Memory B cell (primary cell): ENCODE data around the gene GRM5.
"Not testable (repeated sequence)": the region's sequence is repeated elsewhere in the genome, so short reads cannot be mapped to it uniquely, and the experiment has no call there.

Experiments used
- ATAC-seq: fragments of 150-1000 bp; cut with Tn5 transposase; 2 replicates; pipeline ENCODE4 v1.10.0; 2021; ENCODE audit warnings: low read depth, mild to moderate bottlenecking, moderate library complexity
- DNase-seq, 2 donors: peaks; one replicate each; pipeline ENCODE4 v3.0.0; 2022; ENCODE audit warnings: low spot score in 2 of 2
- H3K27ac Mint-ChIP-seq: one replicate; pipeline ENCODE4 v1.8.0; 2022; ENCODE audit warnings: mild to moderate bottlenecking, moderate library complexity, mixed read lengths
- H3K27me3 Mint-ChIP-seq: one replicate; pipeline ENCODE4 v1.8.0; 2022; ENCODE audit warnings: mixed read lengths
- H3K36me3 Mint-ChIP-seq: one replicate; pipeline ENCODE4 v1.8.0; 2022; ENCODE audit warnings: mild to moderate bottlenecking, mixed read lengths
- H3K4me1 Mint-ChIP-seq: one replicate; pipeline ENCODE4 v1.8.0; 2022; ENCODE audit warnings: mixed read lengths
- H3K4me3 Mint-ChIP-seq: one replicate; pipeline ENCODE4 v1.8.0; 2022; ENCODE audit warnings: mild to moderate bottlenecking, moderate library complexity, mixed read lengths
- H3K9me3 Mint-ChIP-seq: one replicate; pipeline ENCODE4 v1.8.0; 2022; ENCODE audit warnings: mixed read lengths

Gene GRM5

DNA sequence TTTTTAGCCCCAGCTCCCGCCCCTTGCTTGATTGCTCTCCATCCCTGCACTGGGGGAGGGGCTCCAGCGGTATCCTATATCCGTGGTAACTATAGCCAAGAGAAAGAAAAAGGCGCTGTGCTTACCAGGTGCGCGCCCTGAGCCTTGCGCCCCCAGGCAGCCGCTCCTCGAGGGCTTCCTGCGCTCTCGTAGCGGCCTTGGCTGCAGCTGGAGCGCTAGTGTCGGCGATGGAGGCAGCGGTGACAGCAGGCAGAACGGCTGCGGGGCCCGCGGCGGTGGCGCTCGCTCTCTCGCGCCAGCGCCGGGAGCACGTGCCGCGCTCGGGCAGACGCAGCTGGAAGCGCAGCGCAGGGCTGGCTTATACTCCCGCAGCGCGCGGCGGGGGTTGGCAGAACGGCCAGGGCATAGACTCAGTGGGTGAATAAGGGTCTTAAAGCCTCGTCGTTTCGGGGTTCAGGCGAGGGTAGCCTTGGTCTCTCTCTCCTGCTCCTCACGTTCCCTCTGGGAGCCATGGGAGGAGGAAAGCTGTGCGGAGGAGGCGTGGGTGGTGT lies at the start of gene GRM5:
Gene GRM5 (minus strand): TSS at position 332 of the 551 bp plus-strand sequence. CDS start 18,110 bp downstream, outside the sequence.
- H3K4me1 Mint-ChIP-seq, H3K36me3 Mint-ChIP-seq, H3K27me3 Mint-ChIP-seq, H3K4me3 Mint-ChIP-seq, ATAC-seq, H3K27ac Mint-ChIP-seq, DNase-seq, H3K9me3 Mint-ChIP-seq: not testable (repeated sequence)

DNA sequence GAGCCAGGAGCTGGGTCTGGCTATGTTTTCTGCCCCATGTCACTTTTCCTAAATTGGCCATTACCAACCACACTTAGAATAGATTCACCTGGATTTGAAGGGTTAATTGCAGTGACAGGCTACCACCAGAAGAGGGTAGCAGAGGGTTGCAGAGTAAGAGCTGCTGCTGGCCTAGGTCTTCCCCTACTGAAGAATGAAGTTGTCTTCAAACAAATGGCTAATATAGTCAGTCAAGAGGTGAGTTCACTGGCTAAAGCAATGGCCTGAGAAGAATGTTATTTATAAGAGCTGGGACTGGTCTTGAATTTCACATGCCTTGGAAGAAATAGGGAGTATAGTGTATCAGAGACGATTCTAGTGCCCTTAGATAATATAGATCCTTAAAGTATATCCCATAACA lies 32.2 kb upstream of the GRM5 start:
- not testable (repeated sequence) for H3K4me3 Mint-ChIP-seq, DNase-seq, H3K27ac Mint-ChIP-seq, H3K36me3 Mint-ChIP-seq, H3K9me3 Mint-ChIP-seq, ATAC-seq, H3K27me3 Mint-ChIP-seq, H3K4me1 Mint-ChIP-seq

GRCh38 chr11:89093806-89094205 lies 28.0 kb upstream of the GRM5 start:
- not testable (repeated sequence) for H3K4me3 Mint-ChIP-seq, H3K27ac Mint-ChIP-seq, H3K27me3 Mint-ChIP-seq, ATAC-seq, H3K4me1 Mint-ChIP-seq, H3K36me3 Mint-ChIP-seq, DNase-seq
- peaks cover 15% of the 10 kb centered on the region for H3K9me3 Mint-ChIP-seq

DNA sequence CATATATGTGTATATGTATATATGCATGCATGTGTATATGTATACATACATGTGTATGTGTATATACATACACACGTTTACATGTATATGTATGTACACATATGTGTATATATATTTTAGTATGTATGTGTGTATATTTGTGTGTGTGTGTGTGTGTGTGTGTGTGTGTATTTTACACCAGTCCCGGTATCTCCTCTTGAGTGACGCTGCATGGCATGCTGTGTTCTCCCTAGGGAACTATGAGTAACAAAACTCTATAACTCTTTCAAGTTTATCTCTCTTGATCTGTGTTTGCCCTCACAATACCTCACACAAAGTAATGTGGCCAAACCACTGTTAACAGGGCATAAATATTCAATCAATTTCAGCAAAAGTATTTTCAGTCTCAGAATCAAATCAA lies 19.2 kb upstream of the GRM5 start:
- ATAC-seq, H3K36me3 Mint-ChIP-seq, H3K4me1 Mint-ChIP-seq, H3K9me3 Mint-ChIP-seq, DNase-seq, H3K27me3 Mint-ChIP-seq, H3K4me3 Mint-ChIP-seq, H3K27ac Mint-ChIP-seq: not testable (repeated sequence)

DNA sequence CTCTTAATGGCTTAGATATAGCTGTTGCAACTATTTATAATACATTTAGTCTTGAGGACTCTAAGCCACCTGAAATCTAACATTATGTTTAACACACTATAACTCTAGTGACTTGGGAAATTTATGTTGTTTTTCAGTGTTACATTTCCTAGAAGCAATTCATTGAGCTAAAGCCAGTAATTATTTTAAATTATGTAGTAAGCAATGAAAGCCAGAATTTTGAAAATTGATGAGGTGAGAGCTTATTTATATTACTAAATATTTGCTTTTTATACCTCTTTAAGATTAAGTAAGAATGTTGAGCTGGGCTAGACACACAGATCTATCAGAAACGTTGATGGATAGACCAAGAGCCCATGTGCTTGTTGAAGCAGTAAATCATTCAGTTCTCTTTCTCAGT lies 5.1 kb upstream of the GRM5 start:
- H3K9me3 Mint-ChIP-seq, H3K27me3 Mint-ChIP-seq, DNase-seq, H3K4me1 Mint-ChIP-seq, H3K36me3 Mint-ChIP-seq, H3K4me3 Mint-ChIP-seq, H3K27ac Mint-ChIP-seq, ATAC-seq: not testable (repeated sequence)

DNA sequence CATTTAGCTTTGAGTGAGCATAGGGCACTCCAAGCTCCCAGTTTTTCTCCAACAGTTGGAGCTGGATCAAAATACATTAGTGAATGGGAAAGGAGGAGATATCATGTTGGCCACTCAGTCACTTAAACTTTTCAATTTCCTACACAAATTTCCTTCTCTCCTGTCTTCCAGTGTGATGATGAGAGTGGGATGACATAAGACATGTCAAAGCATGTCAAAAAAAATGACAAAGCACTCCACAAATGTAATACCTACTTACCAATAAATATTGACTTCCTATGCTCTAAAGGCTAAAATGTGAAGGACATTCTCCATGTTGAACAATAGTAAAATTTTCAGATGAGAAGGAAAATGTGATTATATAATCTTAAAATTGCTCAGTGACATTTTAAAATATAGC lies 1.5 kb upstream of the GRM5 start:
- H3K27me3 Mint-ChIP-seq = no peaks in the 10 kb centered on the region
- H3K4me3 Mint-ChIP-seq = no peak overlapping the region
- no peaks in the 10 kb centered on the region for H3K4me1 Mint-ChIP-seq
- H3K27ac Mint-ChIP-seq = no peak overlapping the region
- no peaks in the 10 kb centered on the region for H3K36me3 Mint-ChIP-seq
- no peaks in the 10 kb centered on the region for H3K9me3 Mint-ChIP-seq
- DNase-seq = no peak
- ATAC-seq = no peak

DNA sequence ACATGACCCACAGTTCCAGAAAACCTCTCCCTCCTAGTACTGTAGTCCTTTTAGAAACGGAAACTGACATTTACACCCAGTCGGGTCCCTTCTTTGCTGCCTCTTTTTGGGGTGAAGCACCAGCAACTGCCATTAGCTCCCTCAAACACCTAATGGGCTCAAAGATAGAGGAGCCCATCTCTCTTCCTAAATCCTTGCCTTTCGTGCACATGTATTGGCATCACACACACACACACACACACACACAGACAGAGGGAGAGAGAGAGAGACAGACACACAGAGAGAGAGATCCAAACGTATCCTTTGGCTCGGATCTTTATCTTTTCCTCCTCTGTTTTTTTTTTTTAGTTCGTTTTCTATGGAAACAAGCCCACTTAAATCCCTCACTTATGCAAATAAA lies 716 bp downstream of the GRM5 start:
- no peak overlapping the region for H3K4me3 Mint-ChIP-seq
- ATAC-seq (no peak), DNase-seq (no peak)
- H3K9me3 Mint-ChIP-seq = no peaks in the 10 kb centered on the region
- no peaks in the 10 kb centered on the region for H3K4me1 Mint-ChIP-seq
- H3K36me3 Mint-ChIP-seq = no peaks in the 10 kb centered on the region
- H3K27ac Mint-ChIP-seq = no peak overlapping the region
- H3K27me3 Mint-ChIP-seq = no peaks in the 10 kb centered on the region

DNA sequence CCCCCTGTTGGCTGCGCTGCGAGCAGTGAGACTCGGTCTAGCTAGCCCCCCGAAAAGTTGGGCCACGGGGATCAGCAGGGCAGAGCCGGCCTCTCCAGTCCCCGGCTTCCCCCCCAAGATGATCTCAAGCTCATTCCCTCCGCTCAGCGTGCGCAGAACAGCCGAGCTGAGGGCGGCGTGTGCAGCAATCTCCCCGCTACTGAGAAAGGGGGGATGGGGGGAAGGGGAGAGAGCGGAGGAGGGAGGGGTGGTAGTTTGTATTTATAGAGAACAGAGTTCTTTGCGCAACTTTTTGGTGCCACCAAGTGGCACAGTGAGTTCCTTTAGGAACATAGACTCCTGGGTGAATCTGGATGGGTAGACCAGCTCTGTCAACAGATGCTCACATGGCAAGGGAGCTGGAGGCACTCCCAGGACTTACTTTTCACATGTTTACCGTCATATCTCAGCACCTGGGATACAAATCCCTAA lies 2.3 kb downstream of the GRM5 start:
- H3K36me3 Mint-ChIP-seq, H3K27ac Mint-ChIP-seq, H3K27me3 Mint-ChIP-seq, DNase-seq, H3K4me1 Mint-ChIP-seq, H3K9me3 Mint-ChIP-seq, H3K4me3 Mint-ChIP-seq, ATAC-seq: not testable (repeated sequence)

DNA sequence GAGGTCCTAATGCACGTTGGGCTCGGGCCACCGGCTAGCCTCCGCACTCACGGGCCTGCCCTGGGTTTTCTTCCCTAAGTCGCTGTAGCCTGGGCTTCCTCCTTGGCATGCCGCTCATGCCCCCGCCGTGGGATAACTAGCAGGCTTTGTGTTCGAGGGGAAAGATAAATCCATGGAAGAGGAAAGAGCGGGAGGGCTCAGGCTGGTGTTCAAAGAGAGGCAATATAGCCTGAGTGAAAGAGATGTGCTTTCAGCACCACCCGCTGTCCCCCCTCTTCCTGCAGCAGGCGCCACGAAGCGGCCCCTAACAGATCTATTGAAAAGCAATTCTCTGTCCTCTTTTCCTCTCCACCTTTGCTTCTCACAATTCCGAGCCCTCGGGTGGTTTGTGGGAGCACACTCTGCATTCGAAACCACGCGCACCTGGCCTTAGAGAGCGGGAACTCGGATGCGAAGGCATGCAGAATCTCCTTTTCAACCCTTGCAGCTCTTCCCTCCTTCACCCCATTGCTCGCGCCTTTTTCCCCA lies 2.9 kb downstream of the GRM5 start:
- H3K4me3 Mint-ChIP-seq, ATAC-seq, H3K27ac Mint-ChIP-seq: not testable (repeated sequence)

DNA sequence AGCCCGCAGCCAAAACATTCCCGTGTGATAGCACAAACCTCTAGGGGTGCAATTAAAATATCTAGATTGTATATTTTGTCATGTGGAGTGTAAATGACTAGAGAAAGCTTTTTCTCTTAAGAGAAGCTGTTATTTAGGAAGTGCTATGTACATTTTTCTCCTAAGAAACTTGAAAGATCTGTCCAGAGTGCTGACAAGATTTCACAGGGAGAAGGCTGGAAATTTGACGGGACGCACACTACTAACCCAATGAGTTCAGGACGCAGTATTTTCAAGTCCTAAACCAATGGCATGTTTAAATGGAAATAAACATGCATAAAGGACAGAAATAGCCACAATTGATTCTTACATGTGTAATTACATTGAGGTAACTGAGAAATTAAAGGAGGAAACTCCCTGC lies 3.9 kb downstream of the GRM5 start:
- not testable (repeated sequence) for H3K27me3 Mint-ChIP-seq, H3K36me3 Mint-ChIP-seq, H3K9me3 Mint-ChIP-seq, ATAC-seq, H3K4me3 Mint-ChIP-seq, H3K4me1 Mint-ChIP-seq, H3K27ac Mint-ChIP-seq, DNase-seq

More for the DNA sequence above, 2.9 kb downstream of the GRM5 start:
- H3K36me3 Mint-ChIP-seq, DNase-seq, H3K4me1 Mint-ChIP-seq, H3K9me3 Mint-ChIP-seq, H3K27me3 Mint-ChIP-seq: not testable (repeated sequence)

DNA sequence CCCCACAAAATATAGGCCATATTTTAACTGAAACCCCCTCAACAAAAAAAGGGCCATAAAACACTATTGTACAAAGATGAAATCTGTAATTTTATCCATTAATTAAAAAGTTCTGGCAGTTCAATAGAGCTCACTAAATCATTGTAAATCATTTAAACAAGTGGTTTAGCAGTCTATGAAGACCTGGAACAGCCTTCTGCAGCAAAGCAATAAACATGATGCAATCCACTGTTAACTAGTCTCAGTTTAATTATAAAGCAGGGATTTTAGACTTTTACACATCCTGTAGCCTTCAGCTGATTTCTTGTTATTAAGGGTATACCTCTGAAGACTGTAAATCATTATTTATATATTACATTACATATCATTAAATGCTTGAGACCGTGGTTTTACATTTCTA lies 8.4 kb downstream of the GRM5 start:
- H3K4me1 Mint-ChIP-seq, ATAC-seq, H3K27me3 Mint-ChIP-seq, H3K4me3 Mint-ChIP-seq, DNase-seq, H3K27ac Mint-ChIP-seq, H3K36me3 Mint-ChIP-seq, H3K9me3 Mint-ChIP-seq: not testable (repeated sequence)

DNA sequence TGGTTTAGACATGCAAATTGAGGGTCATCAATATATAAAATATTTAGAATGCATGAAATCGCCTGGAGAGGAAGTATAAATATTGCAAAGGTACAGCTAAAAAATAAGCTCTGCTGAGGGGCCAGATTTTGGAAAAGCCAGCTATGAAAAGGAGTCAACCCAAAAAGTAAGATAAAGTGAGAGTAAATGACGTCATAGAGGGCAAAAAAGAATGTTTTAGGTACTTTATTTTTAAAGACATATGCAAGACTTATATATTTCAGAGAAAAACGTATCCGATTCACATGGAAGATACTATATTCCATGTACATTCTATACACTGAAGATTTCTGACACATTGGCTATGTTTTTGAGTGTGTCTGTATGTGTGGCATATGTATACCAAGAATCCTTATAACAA lies 13.6 kb downstream of the GRM5 start:
- Mint-ChIP-seq H3K4me1 (no peaks in the 10 kb centered on the region), H3K27ac (no peak overlapping the region), H3K4me3 (no peak overlapping the region), H3K9me3 (peaks cover 8% of the 10 kb centered on the region), H3K27me3 (no peaks in the 10 kb centered on the region), H3K36me3 (no peaks in the 10 kb centered on the region)
- no peak for ATAC-seq
- no peak for DNase-seq

DNA sequence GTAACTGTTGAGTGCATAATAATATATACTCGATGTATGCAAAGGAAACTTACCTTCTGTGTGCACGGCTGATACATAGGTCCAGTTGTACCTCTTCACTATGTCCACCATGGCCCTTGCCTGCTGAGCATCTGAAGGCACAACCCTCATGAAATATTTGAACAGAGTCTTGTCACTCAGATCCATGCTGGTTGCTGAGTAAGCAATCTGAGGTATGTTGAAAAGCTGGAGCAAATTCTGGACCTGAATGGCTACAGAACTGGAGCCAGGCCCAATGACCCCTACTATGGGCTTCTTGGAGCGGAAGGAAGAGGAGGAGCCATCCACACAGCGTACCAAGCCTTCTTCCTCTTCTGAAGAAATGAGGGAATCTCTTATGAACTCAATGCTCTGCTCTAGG lies 18.6 kb downstream of the GRM5 start:
- H3K27me3 Mint-ChIP-seq, H3K4me1 Mint-ChIP-seq, DNase-seq, H3K27ac Mint-ChIP-seq, H3K9me3 Mint-ChIP-seq, H3K36me3 Mint-ChIP-seq, ATAC-seq, H3K4me3 Mint-ChIP-seq: not testable (repeated sequence)

DNA sequence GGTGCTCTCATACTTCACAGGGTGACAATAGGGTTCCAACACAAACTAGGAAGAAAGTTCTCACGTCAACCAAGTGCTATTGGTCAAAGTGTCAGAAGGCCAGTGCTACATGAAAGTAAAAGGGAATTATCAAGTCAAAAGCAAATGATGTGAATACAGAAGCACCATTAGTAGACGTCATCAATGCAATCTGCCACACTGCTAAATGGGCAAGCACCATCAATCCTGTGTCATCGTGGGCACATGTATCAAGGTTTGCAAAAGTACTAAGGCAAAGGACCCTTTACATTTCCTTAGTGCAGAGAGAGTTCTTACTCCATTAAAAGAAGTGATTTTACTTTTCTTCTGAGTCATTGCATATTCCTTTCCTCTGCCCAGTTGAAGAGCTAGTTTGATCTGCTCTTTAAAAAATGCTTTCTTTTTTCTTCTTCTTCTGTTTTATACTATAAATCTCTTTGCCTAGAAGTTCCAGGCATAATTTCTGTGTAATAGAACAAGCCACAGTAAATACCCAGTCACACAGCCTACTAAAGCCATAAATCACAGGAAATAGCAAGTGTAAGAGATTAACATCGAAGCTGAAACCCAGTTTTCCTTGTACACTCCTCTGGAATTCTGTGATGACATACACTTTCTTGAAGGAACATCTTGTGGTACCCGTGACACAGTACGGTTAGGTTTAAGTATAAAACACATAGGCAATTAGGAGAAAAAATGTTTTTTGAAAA lies 21.8 kb downstream of the GRM5 start:
- not testable (repeated sequence) for H3K27me3 Mint-ChIP-seq, H3K4me3 Mint-ChIP-seq, H3K9me3 Mint-ChIP-seq, DNase-seq, H3K4me1 Mint-ChIP-seq, ATAC-seq, H3K36me3 Mint-ChIP-seq, H3K27ac Mint-ChIP-seq

- ATAC-seq, H3K36me3 Mint-ChIP-seq, H3K9me3 Mint-ChIP-seq: not testable (repeated sequence)
These were observed 36.1 kb downstream of the GRM5 start for GRCh38 chr11:89029671-89030070.

More at GRCh38 chr11:89029671-89030070, 36.1 kb downstream of the GRM5 start:
- not testable (repeated sequence) for H3K27ac Mint-ChIP-seq, H3K27me3 Mint-ChIP-seq, DNase-seq, H3K4me3 Mint-ChIP-seq, H3K4me1 Mint-ChIP-seq
